IPS-18a (cell line): ENCODE data around the gene CHST13.

ENCODE experiments used
- H3K27ac ChIP-seq: one replicate; pipeline ENCODE4 v1.5.1; 2013; ENCODE audit warnings: low read length
- H3K27me3 ChIP-seq: one replicate; pipeline ENCODE4 v1.6.1; 2013; ENCODE audit warnings: mild to moderate bottlenecking, low read length; ENCODE audit not compliant: control insufficient read depth, insufficient read depth
- H3K36me3 ChIP-seq: one replicate; pipeline ENCODE4 v1.6.1; 2013; ENCODE audit warnings: low read depth, low read length; ENCODE audit not compliant: control insufficient read depth
- H3K4me1 ChIP-seq: one replicate; pipeline ENCODE4 v1.6.1; 2013; ENCODE audit warnings: low read depth, low read length; ENCODE audit not compliant: control insufficient read depth
- H3K4me3 ChIP-seq: one replicate; pipeline ENCODE4 v1.5.1; 2013; ENCODE audit warnings: low read length
- H3K9ac ChIP-seq: one replicate; pipeline ENCODE4 v1.6.1; 2013; ENCODE audit warnings: mild to moderate bottlenecking, low read length, moderate library complexity
- H3K9me3 ChIP-seq: one replicate; pipeline ENCODE4 v1.6.1; 2013; ENCODE audit warnings: low read depth, low read length; ENCODE audit not compliant: control insufficient read depth

CHST13 gene

DNA sequence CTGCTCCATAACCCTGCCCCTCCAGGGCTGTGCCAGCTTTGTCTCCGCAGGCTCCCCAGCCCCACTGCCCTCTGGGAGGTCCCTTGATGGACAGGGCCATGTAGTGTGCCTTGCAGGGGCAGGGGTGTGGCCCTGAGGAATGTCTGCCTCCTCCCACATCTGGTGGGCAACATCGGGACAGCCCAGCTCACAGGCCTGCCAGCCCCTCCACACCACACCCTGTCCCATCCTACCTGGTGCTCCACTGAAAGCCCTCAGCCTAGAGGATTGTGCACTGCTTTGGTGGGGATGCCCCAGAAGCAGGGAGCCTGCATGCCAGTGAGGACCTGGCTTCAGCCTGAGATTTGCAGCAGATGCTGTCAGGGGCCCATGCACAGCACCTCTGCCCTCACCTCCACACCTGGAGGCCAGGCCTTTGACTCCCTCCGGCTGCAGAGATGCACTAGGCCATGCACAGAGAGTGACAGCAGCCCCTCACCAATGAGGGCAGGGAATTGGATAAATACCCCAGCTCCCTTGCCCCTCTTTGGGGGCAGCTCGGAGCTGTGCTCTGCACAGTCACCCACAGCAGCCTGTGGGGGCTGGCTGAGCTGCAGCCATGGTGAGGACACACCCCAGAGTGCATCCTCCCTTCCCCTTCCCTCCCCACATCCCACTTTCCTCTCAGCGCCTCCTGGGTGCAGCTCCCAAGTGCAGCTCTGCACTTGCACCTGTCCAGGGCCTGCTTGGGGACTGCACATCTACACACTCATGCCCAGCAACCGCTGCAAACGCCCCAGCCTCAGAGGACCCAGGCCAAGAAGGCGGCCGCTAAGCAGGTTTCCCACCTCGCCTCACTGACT, 32.1 kb downstream of the CHST13 start:
- Histone ChIP-seq H3K36me3 (no peaks in the 10 kb centered on the region), H3K4me3 (no peak overlapping the region), H3K4me1 (no peaks in the 10 kb centered on the region), H3K27me3 (no peaks in the 10 kb centered on the region), H3K9me3 (no peaks in the 10 kb centered on the region), H3K9ac (no peak overlapping the region), H3K27ac (no peak overlapping the region)

DNA sequence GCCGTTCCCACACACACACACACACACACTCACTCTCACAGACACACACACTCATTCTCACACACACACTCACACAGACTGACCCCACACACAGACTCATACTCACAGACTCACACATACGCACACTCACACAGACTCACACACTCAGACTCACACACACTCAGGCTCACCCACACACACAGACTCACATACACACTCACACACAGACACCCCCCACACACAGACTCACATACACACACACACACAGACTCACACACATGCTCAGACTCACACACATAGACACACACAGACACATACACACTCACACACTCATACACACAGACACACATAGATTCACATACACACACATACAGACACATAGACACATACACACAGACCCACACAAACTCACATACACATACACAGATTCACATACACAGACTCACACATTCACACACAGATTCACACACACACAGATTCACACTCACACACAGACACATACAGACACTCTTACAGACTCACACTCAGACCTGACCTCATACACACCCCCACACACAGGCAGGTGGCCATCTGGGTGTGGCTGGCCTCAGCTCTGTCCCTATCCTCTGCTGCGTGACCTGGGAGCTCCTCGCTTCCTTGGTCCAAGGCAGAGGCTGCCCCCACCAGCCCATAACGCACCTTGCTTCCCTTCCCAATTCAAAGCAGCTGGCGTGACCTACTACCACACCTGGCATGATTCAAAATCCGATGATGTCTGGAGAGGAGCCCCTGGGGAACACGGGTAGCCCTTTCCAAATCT, 32.9 kb downstream of the CHST13 start:
- Histone ChIP-seq H3K27me3 (no peaks in the 10 kb centered on the region), H3K4me3 (no peak overlapping the region), H3K4me1 (no peaks in the 10 kb centered on the region), H3K36me3 (no peaks in the 10 kb centered on the region), H3K9me3 (no peaks in the 10 kb centered on the region), H3K27ac (no peak overlapping the region), H3K9ac (no peak overlapping the region)

DNA sequence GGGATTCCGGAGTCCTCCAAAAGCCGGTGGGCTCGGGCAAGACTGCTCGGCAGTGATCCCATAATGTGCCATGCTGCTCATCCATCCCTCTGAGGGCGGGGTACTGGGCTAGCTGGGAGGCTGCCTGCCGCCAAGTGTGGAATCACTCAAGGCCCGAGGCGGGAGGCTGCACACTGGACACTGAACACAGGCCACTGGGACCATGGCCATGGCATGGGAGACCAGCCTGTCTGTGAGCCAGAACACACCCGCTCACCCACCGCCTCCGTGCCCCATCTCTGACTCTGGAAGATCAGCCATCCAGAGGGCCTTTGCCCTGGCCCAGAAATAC, 33.4 kb downstream of the CHST13 start:
- Histone ChIP-seq H3K27me3 (no peaks in the 10 kb centered on the region), H3K9me3 (no peaks in the 10 kb centered on the region), H3K4me3 (no peak overlapping the region), H3K4me1 (no peaks in the 10 kb centered on the region), H3K36me3 (no peaks in the 10 kb centered on the region), H3K9ac (no peak overlapping the region), H3K27ac (no peak overlapping the region)

DNA sequence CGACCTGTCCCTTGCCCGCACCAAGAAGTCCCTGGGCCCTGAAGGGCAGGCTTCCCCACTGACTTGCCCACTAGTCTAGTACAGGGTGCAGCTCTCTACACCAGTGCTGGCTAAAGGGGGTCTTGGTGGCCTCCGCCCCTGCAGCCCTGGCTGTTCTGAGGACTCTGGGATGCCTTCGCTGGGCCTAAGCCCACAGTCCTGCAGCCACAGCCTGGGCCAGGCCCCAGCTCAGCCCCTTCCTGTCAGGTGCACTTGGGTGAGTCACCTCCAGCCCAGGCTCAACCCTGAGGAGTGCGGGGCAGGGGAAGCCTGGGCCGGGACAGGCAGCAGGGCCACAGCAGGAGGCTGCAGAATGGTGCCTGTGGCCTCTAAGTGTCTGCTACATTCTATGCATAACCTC, 33.8 kb downstream of the CHST13 start:
- Histone ChIP-seq H3K36me3 (no peaks in the 10 kb centered on the region), H3K9ac (no peak overlapping the region), H3K9me3 (no peaks in the 10 kb centered on the region), H3K27ac (no peak overlapping the region), H3K27me3 (no peaks in the 10 kb centered on the region), H3K4me3 (no peak overlapping the region), H3K4me1 (no peaks in the 10 kb centered on the region)

DNA sequence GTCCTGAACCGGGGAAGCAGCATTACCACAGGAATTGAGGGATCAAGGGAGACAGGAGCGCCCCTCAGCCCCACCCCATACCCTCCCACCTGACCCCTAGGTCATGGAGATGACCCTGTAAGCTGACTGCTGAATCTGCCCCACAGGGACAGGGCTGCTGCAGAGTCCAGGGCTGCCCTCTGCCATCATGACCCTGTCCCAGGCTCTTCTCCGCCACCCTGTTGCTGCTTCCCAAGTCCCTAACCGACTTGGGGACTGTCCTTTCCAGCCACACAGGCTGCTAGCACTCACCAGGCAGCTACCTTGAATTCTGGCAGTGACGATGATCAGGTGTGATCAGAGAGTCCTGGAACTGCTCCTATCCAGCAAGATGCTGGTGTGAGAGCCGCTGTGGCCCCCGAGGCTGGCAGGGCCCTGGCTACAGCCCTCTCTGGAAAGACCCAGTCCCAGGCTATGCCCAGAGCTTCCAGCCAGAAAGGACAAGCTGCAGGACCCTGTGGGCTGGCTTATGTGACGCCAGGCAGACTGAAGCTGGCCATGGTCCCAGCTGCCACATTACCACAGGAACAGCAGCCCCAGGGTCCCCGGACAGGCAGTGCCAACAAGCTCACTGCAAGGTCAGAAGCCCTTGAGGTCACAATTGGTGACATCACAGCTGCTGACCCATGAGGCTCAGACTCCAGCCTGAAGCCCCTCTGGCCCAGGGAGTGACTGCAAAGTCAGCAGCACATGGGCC, 34.5 kb downstream of the CHST13 start, which contains the start of gene C3orf22:
C3orf22 (minus strand) TSS at position 597 of the 736 bp plus-strand sequence. CDS start 5,542 bp downstream, outside the sequence.
- Histone ChIP-seq H3K4me3 (no peak within 1 kb of the TSS), H3K4me1 (no peaks in the 10 kb centered on the region), H3K9ac (no peak within 1 kb of the TSS), H3K36me3 (no peaks in the 10 kb centered on the region), H3K27ac (no peak within 1 kb of the TSS), H3K9me3 (no peaks in the 10 kb centered on the region), H3K27me3 (no peaks in the 10 kb centered on the region)

DNA sequence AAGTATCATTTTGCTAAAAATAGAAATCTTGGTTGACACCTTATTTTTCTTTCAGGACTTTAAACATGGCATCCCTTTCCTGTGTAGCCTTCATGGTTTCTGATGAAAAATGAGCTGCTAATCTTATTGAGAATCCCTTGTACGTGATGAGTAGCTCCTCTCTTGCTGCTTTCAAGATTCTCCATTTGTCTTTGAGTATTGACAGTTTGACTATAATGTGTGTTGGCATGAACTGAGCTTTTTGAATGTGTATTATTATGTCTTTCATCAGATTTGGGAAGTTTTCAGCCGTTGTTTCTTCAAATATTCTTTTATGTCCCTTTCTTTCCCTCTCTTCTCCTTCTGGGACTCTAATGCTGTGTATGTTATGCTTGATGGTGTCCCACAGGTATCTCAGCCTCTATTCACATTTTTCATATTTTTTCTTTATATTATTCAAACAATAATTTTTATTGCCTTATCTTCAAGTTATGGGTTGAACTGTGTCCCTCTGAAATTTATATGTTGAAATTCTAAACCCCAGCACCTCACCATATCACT, 38.9 kb downstream of the CHST13 start:
- Histone ChIP-seq H3K4me1 (no peaks in the 10 kb centered on the region), H3K36me3 (no peaks in the 10 kb centered on the region), H3K27ac (no peak overlapping the region), H3K4me3 (no peak overlapping the region), H3K9ac (no peak overlapping the region), H3K9me3 (no peaks in the 10 kb centered on the region), H3K27me3 (no peaks in the 10 kb centered on the region)

DNA sequence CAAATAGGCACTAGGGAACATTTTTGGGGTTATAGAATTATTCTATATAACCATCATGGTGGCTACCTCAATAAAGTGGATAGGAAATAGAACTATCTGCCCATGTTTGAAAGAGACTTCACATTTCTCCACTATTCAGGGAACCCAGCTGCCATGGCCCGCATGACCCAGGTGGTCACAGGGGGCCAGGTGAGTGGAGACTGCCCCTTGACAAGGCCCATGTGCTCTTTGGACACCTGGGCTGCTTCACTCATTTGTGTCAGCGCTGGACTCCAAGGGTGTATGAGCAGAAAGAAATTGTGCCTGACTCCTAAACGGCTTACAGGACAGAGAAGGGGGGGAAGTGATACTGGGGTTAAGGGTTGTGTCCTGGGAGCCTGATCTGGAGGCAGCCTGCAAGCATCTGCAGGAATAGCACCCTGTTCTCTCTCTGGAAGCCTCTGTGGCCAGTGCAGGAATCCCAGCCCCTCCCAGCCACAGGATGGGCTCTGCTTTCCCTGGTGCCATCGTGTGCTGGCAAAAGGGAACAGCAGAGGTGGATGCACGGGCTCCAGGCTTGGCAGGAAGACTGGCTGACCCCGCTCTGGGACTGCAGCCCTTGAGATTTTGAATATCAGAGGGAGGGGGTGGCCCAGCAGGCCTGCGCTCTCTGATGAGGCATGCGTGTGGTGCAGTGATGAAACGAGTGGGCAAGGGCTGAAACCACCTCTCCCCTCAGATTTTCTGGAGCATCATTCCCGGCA, 43.9 kb downstream of the CHST13 start:
- no peaks in the 10 kb centered on the region for H3K4me1 ChIP-seq
- H3K27ac ChIP-seq, result no peak overlapping the region
- H3K36me3 ChIP-seq, result no peaks in the 10 kb centered on the region
- H3K9me3 ChIP-seq, result no peaks in the 10 kb centered on the region
- H3K27me3 ChIP-seq, result no peaks in the 10 kb centered on the region
- H3K9ac ChIP-seq, result no peak overlapping the region
- no peak overlapping the region for H3K4me3 ChIP-seq

DNA sequence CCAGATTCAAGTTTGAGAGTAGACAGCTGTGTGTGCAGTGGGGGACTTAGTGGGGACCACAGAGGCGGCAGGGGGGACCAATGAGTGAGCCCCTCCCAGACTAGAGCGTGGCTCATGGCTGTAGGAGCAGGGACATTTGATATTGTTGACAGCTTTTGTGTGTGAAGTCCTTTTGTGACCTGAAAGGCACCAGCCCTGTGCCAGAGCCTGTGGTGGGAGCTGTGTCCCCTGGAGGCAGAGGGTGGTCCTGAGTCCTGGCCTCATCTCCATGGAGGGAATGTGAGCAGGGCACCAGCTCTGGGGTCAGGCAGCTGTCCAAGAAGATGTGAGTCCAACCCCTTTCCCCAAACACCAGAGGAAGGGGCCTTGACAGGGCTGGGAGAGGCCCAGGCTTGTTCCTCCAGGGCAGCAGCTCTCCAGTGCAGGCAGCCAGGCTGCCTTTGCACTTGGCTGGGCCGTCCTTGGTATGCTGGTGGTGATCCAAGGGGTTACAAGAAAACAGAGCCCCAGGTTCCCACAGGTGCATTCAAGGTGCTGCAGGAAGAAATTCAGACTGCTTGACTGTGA, 44.9 kb downstream of the CHST13 start:
- H3K27ac ChIP-seq, result no peak overlapping the region
- no peaks in the 10 kb centered on the region for H3K9me3 ChIP-seq
- no peaks in the 10 kb centered on the region for H3K4me1 ChIP-seq
- no peaks in the 10 kb centered on the region for H3K36me3 ChIP-seq
- no peak overlapping the region for H3K4me3 ChIP-seq
- no peak overlapping the region for H3K9ac ChIP-seq
- no peaks in the 10 kb centered on the region for H3K27me3 ChIP-seq

DNA sequence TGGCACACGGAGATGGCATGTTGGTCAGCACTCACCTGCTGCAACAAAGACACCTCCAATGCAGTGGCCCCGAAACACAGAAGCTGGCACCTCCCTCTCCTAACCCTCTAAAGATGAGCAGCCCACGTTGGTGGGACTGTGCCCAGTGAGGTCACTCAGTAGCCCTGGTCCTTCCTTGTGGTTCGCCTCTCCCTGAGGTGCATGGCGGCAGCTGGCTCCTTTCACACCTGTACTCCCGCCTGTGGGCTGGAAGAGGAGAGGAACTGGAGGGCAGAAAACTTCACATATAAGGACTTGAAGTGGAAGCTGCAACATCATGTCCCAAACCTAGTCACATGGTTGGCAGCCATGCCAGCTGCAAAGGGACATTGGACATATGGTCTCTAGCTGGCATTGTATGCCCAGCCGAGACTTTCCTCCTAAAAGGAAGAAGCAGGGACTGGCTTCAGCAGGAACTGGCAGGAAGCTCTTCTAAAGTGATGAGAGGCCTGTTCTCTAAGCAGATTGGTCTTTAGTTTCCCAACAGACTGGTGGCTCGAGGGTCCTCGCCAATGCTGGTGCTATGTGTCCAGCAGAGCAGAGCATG, 45.5 kb downstream of the CHST13 start:
- no peaks in the 10 kb centered on the region for H3K27me3 ChIP-seq
- H3K9me3 ChIP-seq, result no peaks in the 10 kb centered on the region
- no peaks in the 10 kb centered on the region for H3K36me3 ChIP-seq
- H3K27ac ChIP-seq, result no peak overlapping the region
- H3K9ac ChIP-seq, result no peak overlapping the region
- H3K4me3 ChIP-seq, result no peak overlapping the region
- no peaks in the 10 kb centered on the region for H3K4me1 ChIP-seq

DNA sequence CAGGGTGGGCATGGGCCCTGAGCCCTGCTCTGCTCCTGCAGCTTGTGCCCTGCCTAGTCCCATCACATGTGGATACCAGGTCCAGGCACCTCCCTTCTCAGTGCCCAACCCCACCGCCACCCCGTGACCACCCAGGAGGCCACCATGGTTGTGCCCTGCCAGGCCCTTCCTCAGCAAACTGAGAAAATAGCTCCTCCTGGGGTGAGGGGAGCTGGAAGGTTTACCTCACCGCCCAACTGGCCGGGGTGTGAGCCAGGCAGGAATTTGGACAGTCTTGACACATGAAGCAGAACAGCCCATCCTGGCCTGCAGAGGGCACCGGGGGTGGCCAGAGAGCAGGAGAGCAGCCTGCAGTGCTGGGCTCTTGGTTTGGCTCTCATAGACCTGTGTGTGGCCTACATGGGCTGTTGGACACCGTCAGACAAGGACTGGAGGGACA, 46.2 kb downstream of the CHST13 start:
- Histone ChIP-seq H3K27ac (no peak overlapping the region), H3K4me1 (no peaks in the 10 kb centered on the region), H3K9me3 (no peaks in the 10 kb centered on the region), H3K4me3 (no peak overlapping the region), H3K9ac (no peak overlapping the region), H3K36me3 (no peaks in the 10 kb centered on the region), H3K27me3 (no peaks in the 10 kb centered on the region)
